Stimulated activated CD8-positive, alpha-beta memory T cell treated with anti-CD3 and anti-CD28 coated beads, Interleukin-4, amount 100 ng/mL, for 1 hour (primary cell): Measurements from ENCODE around the gene PAPPA.

ENCODE experiments used
- DNase-seq, 2 donors: peaks; one replicate each; pipeline ENCODE4 v3.0.0-alpha.2; 2020; ENCODE audit warnings: low read depth in 2 of 2, low spot score in 1 of 2

The PAPPA gene

DNA sequence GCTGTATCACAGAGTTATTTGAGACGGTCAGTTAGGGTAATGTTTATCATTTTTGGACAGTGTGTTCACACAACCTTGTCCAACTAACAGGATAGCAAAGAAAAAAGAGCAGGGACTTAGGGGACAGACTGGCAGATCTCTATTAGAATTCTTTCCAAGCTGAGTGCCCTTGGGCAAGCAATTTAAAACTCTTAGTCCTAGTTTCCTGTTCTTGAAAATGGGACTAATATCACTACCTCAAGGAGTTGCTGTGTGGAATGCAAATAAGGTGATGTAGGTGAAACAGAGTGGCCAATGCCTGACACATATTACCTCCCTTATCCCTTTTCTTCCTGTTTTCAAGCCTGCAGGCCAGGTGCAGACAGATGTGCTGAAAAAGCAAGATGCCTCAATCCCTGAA is 186.7 kb downstream of the PAPPA start:
- no peak for DNase-seq

DNA sequence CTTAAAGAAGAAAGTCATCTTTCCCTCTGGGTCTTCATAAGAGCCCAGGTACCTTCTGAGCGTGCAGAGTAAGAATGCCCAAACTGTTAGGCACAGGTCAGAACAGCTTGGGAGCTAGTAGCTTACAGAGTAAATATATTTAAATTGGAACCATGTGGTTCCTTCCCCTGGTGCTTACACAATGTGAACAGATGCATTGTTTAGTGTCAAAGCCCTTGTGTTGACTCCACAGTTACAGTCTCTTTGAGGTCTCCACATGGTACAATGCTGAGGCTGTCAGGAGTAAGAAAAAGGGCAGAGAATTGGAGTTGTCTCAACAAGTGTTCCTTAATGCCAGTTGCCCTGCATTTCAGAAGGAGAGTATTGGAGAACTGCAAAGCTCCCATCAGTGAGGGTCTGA is 188.5 kb downstream of the PAPPA start:
- DNase-seq = no peak

DNA sequence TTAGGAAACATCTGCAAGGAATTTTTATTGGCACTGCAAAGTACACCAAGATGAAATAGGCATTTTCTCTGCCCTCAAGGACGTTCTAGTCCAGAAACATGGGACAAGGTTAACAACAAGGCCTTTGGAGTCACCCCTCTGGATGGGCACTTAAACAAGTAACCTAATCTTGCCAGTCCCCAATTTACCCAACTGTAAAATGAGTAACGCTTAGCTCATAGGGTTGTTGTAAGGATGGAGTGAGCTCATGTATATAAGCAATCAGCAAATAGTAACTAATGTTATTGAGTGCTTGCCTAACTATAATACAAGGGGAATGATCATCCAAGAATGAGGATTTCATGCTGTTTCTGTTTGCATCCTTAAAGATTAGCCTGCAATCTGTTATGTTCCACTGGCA is 189.3 kb downstream of the PAPPA start:
- DNase-seq = no peak

DNA sequence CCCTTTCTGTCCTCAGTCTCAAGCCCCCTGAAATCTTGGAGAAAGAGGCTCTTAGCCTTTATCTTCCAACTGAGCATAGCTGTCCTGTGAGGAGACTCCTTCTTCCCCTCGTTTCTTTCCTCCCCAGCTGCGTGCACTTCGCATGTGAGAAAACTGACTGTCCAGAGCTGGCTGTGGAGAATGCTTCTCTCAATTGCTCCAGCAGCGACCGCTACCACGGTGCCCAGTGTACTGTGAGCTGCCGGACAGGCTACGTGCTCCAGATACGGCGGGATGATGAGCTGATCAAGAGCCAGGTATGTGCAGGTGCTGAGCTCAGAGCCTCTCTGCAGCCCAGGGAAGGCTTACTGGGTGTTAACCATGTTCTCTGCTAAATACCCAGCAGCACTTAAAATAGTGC is 190.8 kb downstream of the PAPPA start:
- no peak for DNase-seq

DNA sequence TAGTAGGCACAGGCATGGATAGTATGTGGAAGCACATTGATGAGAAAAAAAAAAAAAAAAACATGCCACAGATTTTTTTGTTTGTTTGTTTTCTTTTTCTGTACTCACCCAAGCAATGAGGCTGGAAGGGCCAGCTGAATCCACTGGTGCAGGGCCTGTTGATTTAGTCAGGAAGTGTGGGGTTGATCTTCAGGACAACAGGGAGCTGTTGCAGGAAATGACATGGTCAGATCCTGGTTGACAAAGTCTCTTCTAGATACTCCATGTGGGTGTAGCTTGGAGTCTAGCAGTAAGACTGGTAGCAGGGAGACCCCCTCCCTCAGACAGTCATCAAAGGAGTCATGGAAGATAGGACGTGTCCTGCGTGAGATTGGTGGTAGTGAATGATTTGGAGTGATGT is 191.8 kb downstream of the PAPPA start:
- no peak for DNase-seq

DNA sequence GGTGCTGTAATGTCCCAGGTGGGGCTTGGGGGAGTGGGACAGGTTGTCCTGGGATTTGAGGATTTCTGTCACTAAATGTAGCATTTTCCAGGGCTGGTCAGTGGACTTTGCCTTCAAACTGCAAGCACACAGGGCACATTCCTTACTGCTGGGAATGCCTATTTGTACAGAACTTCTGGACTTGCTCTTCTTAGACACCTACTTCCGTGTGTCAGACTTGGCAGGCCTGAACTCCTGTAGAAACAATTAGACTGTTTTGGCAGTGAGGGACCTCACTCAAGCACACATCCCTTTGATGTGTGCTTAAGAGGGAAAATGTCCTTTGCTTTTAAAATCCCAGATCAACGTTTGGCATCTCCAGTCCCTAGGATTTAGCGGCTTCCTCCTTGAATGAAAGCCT is 192.2 kb downstream of the PAPPA start:
- DNase-seq = no peak

DNA sequence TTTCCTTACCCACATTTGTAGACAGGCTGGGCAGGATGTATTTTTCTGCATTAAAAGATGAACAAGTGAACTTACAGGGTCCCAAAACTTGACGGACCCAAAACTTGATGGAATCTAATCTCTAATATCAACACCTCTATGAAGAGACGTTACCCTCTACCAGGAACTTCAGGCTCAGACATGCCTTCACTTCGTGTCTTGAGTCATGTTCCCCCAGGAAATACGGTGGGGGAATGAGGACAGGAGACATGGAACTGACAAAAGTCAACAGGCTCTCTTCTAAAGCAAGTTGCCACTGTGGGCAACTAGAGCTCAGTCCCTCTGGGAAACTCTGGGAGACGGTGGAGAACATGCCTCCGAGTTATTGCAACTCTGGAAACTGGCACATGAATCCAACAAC is 196.1 kb downstream of the PAPPA start:
- no peak for DNase-seq

DNA sequence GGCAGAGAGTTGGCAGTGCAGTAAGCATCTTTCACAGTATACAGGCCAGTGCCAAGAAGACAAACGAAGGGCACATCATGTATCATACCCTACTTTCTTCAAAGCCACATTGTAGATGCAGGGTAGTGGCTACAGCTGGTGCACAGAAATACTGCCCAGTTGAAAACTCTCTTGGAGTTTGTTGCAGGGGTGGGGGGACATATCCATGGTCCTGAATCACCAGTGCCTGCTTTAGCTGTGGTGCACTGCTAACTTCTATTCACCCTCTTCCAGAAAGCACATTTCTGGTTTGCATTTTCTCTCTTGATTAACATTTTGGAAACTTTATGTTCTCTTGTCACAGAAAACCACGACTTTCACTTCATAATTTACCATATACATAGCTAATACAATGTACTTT is 196.6 kb downstream of the PAPPA start:
- no peak for DNase-seq

DNA sequence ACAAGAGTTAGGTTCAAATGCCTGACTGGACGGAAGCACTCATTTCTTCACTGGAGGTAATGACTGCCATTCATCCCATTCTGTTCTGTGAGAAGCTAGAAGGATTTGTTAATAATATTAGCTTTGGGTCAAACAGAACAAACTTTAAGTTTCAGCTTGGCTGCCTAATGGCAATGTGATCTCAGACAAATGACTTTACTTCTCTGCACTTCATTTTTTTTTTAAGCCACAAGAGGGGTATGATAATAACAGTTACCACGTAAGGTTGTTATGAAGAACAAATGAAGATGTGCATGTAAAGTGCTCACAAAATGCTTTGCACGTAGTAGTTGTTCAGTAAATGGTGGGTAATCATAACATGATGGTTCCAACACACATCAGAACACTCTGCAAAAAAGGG is 199.4 kb downstream of the PAPPA start:
- DNase-seq = no peak

DNA sequence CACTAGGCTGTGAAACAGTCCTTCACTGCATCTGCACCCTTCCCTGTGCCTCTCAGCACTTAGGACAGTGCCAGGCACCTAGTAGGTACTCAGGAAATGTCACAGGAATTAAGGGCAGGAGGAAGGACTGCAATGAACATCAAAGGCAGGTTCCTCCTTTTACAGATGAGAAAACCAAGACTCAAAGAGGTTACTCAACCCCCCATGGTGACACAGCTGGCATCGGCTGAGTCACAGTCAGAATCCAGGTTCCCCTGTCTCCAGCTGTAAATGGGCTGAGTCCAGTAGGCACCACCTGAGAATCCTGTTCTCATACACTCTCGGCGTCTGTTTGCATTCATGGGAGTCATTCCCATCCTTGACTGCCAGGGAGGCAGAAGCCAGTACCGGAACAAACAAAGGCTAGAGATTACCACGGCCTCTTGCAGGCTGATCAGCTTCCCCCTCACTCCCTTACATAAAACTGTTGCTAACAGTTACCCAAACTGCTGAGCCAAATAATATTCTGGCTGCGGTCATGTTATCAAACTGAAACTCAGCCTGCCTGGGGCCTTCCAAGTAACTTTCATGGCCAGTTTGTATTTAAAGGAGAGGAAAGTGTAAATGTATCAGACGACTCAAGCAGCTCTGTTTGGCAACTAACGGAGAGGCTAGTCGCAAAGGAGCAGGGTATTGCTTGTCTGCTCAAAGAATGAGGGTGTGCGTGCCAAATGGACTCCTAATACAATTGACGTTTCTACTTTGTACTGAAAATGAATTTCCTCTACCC is 201.7 kb downstream of the PAPPA start:
- DNase-seq = no peak

DNA sequence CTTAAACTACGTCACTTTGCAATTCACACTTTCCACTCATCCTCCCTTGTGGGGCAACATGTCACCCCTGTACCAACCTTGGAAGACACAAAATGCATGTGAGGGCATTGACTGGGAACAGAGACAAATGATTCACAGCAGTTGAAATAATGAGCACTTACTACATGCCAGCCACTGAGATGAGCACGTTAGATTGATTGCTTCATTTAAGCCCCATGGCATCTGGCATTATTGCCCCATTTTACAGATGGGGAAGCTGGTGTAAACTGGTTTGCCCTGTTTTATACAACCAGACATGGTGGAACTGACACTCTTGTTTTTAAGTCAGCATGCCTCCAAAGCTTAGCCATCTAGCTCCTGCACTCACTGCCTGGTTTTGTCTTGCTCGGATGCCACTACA is 204.7 kb downstream of the PAPPA start:
- no peak for DNase-seq

DNA sequence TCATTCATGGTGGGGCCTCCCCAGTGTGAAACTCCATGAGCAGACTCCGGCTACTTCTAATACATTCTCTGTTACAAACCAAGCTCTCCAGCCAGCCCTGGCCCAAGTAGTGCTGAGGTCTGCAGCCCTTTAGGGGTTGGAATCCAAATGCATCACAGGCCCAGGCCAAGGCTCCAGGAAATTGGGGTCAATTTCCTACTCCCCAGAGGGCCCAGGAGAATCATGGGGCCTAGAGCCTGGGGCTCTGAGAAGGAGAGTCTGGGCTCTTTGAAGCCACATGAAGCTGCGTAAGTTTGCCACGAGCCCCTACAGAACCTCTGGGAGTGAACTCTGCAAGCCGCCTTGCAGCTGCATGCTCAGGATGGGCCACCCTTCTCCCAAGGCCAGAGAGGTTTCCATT is 206.4 kb downstream of the PAPPA start:
- DNase-seq = no peak

DNA sequence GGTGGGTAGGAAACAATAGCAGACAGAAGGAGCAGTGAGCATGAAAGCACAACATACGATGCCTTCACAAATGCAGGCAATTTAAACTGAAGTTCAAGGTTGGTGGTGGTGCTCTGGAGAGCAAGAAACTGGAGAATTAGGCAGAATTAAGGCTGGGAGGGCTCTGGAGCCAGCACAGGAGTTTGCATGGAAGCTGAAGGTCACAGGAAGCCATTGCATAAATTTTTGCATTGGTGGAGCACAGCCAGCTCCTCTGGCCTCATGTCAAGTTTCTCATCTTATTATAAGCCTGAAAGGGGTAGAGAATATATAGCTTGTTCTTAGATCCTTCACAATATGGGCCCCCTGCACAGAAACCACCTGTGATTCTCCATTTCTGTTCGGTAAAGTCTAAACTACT is 207.4 kb downstream of the PAPPA start:
- DNase-seq = no peak

DNA sequence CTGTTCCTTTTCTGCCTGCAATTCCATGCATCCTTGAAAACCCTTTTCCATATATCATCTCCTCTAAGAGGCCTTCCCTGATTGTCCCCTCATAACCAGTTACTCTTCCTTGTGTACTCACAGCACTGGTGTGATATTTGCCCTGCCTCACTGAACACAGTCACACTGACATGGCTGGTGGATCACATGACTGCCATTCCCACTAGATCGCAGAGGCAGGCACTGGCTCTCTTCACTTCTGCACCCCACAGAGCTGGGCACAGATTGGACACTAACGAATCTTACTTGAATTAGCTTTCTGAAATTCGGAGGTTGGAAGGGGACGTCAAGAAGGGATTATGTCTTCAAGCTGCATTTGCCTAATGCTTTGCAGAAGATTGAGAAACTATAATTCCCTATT is 208.0 kb downstream of the PAPPA start:
- DNase-seq = no peak

DNA sequence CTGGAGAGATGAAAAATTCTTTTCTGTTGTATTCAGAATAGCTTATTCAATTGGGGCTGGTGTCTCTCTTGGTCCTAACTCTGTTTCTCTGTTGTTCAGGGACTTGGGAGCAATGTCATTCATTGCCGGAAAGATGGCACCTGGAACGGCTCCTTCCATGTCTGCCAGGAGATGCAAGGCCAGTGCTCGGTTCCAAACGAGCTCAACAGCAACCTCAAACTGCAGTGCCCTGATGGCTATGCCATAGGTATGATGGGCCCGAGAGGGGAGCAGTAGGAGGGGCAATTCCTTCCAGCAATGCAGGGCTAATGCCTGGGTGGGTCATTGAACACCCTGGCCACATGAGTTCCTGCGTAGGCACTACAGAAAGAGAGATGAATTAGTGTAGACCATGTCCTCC is 208.9 kb downstream of the PAPPA start:
- DNase-seq = no peak

DNA sequence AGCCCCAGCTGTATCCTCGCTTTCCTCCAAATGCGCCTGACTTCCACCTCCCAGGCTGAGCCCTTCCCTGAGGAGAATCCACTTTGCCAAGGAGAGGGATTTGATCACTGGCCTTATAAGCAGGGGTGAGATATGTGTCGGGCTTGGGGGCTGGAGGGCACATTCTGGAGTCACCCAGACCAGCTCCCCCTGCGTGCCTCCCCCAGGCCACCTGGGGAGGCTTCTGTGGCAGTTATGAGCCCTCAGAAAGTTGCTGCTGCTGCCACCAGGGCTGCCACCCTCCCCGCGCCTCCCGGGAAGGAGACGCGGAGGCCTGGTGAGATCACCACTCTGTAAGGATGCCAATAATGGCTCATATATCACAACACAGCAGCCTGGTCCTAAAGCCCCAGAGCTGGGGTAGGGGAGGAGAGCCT is 211.5 kb downstream of the PAPPA start:
- no peak for DNase-seq

DNA sequence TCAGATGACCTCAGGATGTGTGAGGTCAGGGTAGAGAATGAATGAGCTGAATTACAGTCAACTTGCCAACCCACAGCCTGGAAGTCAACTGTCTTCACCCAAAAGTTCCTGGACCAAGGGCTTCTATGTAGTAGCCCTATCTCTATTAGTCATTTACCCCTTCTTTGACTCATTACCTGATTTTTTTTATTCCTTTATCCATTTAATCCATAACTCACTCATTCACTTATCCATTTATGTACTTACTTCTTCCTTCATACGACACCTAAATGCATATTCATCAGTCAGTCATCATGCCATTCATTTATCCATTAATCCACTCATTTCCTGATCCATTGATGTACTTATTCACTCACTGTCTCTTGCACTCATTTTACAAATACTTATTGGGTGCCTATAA is 212.7 kb downstream of the PAPPA start:
- DNase-seq = no peak

DNA sequence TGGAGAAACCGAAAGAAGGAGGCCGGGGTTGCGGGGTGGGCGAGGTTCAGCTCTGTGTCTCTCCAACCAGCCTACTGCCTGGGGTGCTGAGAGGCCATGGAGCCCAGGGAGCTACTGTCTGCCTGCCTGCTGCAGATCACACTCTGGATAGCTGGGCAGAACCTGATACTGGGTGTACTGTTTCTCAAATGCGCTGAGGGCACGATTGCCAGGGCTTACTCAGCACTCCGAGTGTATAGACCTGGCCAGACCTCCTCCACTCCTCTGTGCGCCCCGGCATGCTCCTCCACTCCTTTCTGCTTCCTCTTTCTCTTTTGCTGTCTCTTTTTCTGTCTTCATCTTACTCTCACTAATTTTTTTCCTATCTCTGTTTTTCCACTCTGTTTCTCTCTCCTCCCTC is 215.1 kb downstream of the PAPPA start:
- no peak for DNase-seq

DNA sequence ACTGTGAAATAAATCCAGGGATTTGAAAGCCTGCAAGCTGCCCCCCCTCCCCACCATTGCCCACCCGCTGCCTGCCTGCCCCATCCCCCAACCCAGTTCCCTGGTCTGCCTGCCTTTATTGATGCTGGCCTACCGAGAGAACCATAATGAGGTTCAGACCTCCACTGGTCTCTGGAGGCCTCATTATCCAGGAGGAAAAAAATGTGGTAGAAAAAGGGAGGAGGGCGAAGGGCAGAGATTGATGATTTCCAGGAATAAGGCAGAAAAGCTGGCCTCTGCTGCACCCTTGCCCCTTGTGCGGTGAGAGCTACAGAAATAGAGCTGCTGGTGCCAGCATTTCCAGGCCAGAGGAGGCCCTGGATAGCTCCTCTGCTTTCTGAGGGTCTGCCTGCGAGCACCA is 216.1 kb downstream of the PAPPA start:
- no peak for DNase-seq

DNA sequence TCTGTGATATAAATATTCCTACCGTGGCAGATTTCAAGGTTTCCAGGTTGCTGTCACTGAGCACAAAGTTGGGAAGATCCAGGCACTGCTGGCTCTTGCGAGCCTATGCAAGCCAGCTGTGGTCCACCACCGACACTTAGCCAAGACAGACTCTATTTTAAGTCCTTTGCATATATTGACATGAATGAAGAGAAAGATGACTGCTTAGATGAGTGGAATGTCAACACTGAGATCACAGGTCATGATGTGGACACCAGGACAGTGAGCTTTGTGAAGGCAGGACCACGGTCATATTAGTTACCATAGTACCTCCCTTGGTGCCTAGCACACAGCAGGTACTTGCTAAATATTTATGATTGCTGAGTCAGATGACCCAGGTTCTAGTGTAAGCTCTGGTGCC is 217.0 kb downstream of the PAPPA start:
- no peak for DNase-seq

DNA sequence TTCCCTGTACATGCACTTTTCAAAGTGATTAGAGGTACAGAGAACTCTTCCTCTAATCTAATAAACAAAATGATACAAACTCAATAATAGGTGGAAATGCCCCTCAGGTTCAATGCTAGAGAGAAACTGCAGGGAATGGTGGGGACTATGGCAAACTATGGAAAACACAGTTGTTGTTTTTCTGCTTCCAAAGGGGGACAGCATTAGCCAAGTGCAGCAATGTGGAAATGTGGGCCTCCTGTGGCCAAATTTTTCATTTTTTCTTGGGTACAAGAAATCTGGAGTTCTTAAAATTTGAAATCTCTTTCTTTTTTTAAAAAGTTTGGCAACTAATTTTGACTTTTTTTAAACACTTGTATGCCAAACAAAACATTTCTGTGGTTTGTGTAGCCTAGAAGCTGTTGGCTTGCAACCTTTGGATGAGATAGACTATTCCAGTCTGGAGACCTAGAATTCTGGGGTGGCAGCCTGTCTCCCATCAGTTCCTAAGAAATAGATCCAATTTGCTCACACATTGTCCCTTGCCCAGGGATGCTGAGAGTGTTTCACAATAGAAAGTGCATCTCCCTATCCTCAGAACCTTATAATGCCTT is 218.6 kb downstream of the PAPPA start:
- no peak for DNase-seq

DNA sequence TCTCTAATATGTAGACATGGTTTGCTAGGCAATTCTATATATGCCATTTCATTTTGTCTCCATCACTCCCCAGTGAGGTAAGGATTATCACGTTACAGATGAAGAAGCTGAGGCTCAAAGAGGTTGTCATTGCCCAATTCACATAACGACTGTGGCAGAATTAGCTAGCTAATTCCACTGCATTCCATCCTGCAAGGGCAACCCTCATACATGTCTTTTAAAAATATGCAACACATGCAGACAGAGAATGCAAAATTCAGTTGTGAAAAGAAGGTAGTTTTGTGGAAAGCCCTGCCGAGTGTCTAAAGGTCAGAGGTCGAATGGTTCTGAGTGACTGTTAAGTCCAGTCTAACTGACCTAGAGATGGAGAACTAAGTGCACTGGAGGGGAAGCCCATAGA is 219.2 kb downstream of the PAPPA start:
- DNase-seq = no peak

DNA sequence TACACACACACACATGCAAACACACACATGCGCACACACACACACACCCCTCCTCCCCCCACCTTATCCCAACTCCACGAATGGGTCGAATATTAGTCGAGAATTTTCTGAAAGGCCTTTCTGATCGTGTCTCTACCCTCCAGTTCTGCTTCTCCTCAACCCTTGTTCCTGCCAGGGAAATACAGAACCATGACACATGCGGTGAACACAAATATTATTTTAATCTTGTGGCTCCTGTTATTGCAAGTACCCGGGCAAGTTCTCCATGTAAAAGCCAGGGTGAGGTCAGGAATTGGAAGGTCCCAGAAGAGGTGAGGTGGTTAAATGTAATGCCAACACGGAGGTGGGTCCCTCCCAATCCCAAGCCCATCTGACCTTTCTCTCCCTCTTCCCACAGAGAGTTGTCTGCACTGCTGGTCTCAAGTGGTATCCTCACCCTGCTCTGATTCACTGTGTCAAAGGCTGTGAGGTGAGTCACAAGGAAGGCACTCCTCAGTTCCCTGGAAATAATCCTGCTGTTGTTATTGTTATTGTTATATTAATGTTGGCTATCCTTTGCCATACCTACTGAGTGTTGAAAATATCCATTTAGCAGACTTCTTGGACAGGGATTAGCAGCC is 223.7 kb downstream of the PAPPA start:
- DNase-seq = no peak
